HG03575 (cell line): ENCODE results near the gene PLAU.
"Not testable (repeated sequence)": the region's sequence is repeated elsewhere in the genome, so short reads cannot be mapped to it uniquely, and the experiment has no call there.

ENCODE experiments used
- ATAC-seq: cut with Tn5 transposase; IDR thresholded peaks from one replicate; pipeline ENCODE4 v1.9.1; 2021; ENCODE audit not compliant: unreplicated experiment, insufficient number of reproducible peaks, low FRiP score; ENCODE audit errors: extremely low read depth

Gene PLAU

DNA sequence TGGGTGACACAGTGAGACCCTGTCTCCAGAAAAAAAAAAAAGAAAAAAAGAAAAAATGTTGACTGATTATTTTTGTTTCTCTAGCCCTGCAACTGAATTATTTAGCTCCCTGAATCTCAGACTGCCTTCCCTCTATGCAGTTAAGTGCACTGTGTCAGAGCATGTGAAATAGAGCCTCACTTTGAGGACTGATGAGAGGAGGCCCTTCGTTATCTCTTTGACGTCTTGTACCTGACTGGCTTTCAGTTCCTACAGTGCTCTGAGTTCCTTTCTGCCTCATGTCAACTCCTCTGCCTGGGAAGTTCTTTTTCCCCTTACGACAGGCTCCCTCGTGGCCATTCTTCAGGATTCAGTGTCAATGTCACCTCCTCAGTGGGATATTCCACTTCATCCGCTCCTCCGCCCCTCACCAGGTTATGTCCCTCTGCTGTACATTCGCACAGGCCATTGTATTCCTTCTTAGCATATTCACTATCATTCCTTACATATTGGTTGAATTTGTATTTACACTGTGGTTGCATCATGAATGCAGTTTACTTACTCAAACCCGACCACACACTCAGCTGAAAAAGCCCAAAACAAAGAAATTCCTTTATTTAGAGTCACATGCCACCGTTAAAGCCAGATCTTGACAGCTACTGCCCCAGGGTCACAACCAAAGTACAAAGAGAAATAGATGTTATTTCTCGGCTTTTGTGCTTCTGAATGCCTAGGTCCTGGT is 18.5 kb upstream of the PLAU start:
- ATAC-seq: no peak

DNA sequence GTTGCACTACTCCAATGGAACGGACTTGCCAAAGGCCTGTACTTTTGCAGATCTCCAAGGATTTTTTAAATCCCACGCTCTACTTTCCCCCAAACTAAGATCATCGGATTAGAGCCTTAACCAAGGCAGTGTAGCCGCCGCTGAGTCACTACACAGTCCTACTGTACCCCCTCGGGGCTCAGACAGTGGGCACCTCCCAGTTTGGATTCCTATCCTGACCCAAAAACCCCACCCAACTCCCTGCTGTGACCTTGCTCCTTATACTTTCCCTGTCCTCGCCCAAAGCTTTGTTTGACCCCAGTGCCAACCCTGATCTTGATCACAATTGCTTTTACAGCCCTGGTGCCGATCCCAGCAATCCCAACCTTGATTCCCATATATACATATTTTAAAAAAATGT is 17.5 kb upstream of the PLAU start:
- no peak for ATAC-seq

- no peak for ATAC-seq
Observed at GRCh38 chr10:73894245-73894971, 16.5 kb upstream of the PLAU start.

- not testable (repeated sequence) for ATAC-seq
Observed at GRCh38 chr10:73895381-73895780, 15.6 kb upstream of the PLAU start.

DNA sequence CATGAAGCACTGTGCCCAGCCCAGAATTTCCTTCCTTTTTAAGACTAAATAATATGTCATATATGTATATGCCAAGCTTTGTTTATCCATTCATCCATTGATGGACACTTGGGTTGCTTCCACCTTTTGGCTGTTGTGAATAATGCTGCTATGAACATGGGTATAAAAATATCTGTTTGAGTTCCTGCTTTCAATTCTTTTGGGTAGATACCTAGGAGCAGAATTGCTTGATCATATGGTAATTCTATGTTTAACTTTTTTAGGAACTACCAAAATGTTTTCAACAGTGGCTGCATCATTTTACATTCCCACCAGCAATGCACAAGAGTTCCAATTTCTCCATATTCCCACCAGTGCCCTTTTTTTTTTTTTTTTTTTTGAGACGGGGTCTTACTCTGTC is 13.2 kb upstream of the PLAU start:
- no peak for ATAC-seq

- no peak for ATAC-seq
Observed at GRCh38 chr10:73898730-73899410, 12.1 kb upstream of the PLAU start.

DNA sequence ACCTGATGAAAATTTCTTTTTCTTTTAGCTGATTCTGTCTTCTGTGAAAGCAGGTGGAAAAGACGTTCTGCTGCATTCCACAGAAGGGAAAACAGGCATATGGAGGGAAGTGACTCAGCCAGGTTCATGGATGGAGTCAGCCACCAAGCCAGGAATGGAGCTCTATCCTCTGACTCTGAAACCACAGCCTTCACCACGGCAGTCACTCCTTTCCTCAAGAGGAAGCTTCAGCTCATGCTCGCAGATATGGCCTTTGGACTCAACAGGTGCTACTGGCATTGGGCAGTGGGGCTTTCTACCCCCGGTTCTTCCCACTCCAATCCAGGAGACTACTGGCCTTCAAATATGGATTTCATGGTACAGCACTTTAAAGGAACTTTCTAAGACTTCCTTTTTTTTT is 11.5 kb upstream of the PLAU start:
- ATAC-seq: no peak

DNA sequence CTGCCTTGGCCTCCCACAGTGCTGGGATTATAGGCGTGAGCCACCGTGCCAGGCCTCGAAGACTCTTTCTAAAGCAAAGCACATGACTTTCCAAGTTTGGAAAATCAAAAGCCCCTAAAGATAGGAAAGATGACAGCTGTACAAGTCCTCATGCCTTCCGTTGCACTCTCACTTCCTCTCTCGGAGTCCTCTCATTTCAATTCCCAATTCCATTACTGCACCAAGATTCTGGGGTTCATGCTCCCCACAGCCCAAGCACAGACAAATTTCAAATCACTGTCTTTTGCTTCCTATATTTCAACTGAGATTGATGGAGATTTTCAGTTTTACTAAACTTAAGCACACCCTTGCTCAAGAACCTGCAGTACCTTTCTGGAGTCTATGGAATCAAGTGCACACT is 10.9 kb upstream of the PLAU start:
- no peak for ATAC-seq

GRCh38 chr10:73901261-73901660 is 9.7 kb upstream of the PLAU start:
- ATAC-seq: no peak

GRCh38 chr10:73902351-73902750 is 8.6 kb upstream of the PLAU start:
- ATAC-seq: no peak

- ATAC-seq: no peak
Observed at GRCh38 chr10:73905256-73906020, 5.5 kb upstream of the PLAU start.

- no peak for ATAC-seq
Observed at GRCh38 chr10:73906524-73907447, 4.1 kb upstream of the PLAU start.

DNA sequence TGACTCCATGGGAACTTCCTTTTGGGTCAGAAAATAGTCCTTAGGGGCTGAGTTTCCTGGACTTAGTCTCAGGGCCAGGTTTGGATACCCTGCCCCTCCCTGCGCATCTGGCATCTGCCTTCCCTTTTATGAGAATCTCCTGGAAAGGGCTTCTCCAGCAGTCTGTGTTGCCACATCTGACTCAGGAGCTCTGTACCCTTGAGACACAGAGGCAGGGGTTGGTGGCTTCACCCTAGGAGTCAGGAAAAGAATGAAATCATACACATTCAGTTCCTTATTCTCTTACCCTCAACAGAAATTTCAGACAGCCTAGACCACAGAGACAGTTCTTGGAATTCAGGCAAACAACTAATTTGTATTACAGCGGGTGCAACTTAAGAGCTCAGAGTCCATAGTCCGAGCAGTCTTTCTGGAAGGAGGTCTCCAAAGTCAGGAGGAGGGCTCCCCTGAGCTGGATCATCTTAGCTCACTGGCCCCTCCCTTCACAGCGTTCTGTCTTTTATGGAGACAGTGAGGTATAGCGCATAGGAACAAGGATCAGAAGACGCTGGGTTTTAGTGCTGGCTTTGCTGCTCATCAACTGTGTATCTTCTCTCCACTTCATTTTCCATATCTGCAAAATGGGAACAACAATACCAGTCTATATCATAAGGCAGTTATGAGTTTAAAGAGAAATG is 3.0 kb upstream of the PLAU start:
- no peak for ATAC-seq

- ATAC-seq: no peak
Observed at GRCh38 chr10:73908853-73909539, 1.9 kb upstream of the PLAU start.

GRCh38 chr10:73909540-73910115 is 1.3 kb upstream of the PLAU start:
- ATAC-seq: no peak

GRCh38 chr10:73910401-73910763 is 550 bp upstream of the PLAU start:
- ATAC-seq: no peak

DNA sequence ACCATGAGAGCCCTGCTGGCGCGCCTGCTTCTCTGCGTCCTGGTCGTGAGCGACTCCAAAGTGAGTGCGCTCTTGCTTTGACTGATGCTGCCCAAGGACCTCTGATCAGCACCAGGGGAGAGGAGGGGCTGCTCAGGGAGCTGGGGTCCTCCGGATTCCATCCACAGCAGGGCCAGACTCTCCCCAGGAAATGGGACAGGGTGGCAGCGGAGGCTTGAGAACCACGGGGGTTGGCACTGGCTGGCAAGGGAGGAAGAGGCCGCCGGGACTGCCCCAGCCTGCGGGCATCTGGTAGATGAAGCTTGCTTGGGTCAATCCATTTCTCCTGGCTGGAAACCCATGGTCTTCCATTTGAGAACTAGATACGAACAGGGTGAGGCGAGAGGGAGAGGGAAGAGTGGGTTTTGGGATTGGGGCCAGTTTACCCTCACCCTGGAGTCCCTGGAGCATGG is 647 bp downstream of the PLAU start:
- no peak for ATAC-seq
